Activated T-cell treated with anti-CD3 and anti-CD28 coated beads for 1 hour (primary cell): ENCODE data around the gene CRB2.

Source experiments
- DNase-seq: peaks from one replicate; pipeline ENCODE4 v3.0.0-alpha.2; 2020; ENCODE audit warnings: low read depth

The CRB2 gene

GRCh38 chr9:123421801-123422455 is 65.9 kb downstream of the CRB2 start:
- DNase-seq: no peak

GRCh38 chr9:123422635-123423310 is 66.8 kb downstream of the CRB2 start:
- no peak for DNase-seq

- no peak for DNase-seq
These were observed 67.3 kb downstream of the CRB2 start for GRCh38 chr9:123423311-123423640.

GRCh38 chr9:123424131-123424530 is 68.1 kb downstream of the CRB2 start:
- DNase-seq: no peak

- DNase-seq: no peak
These were observed 68.7 kb downstream of the CRB2 start for GRCh38 chr9:123424552-123425225.

- no peak for DNase-seq
These were observed 69.3 kb downstream of the CRB2 start for GRCh38 chr9:123425261-123425821.

GRCh38 chr9:123425836-123426365 is 69.9 kb downstream of the CRB2 start:
- DNase-seq: no peak

- no peak for DNase-seq
These were observed 70.4 kb downstream of the CRB2 start for GRCh38 chr9:123426406-123426805.
